Hepatocyte (in vitro differentiated cells): ENCODE results near the gene LST1. TPM values are rescaled to one million over a fixed set of nuclear protein-coding genes. Genes with fewer than 3 reads are reported as not detected.

Experiments used
- DNase-seq: peaks from one replicate; pipeline ENCODE4 v3.0.0-alpha.2; 2016; ENCODE audit warnings: low spot score
- H2AFZ ChIP-seq: fragments of 200-600 bp; sonication (generic); 2 replicates; pipeline ENCODE4 v1.6.0; 2016; ENCODE audit warnings: antibody characterized with exemption, mild to moderate bottlenecking
- H3K27ac ChIP-seq: fragments of 200-600 bp; sonication (generic); 2 replicates; pipeline ENCODE4 v1.5.1; 2016; ENCODE audit warnings: mild to moderate bottlenecking
- H3K27me3 ChIP-seq: fragments of 200-600 bp; sonication (generic); 2 replicates; pipeline ENCODE4 v1.6.1; 2016
- H3K36me3 ChIP-seq: fragments of 200-600 bp; sonication (generic); replicated peaks from 2 replicates; pipeline ENCODE4 v1.5.1; 2016; ENCODE audit warnings: low read depth; ENCODE audit not compliant: insufficient read depth
- H3K4me1 ChIP-seq: fragments of 200-600 bp; sonication (generic); 2 replicates; pipeline ENCODE4 v1.5.1; 2016; ENCODE audit warnings: mild to moderate bottlenecking, moderate library complexity; ENCODE audit not compliant: insufficient read depth
- H3K4me2 ChIP-seq: fragments of 200-600 bp; sonication (generic); 2 replicates; pipeline ENCODE4 v1.6.0; 2016
- H3K4me3 ChIP-seq: fragments of 200-600 bp; sonication (generic); 2 replicates; pipeline ENCODE4 v1.5.1; 2016; ENCODE audit warnings: mild to moderate bottlenecking
- H3K79me2 ChIP-seq: fragments of 200-600 bp; sonication (generic); 2 replicates; pipeline ENCODE4 v1.6.0; 2017; ENCODE audit warnings: mild to moderate bottlenecking
- H3K9me2 ChIP-seq: fragments of 200-600 bp; sonication (generic); replicated peaks from 2 replicates; pipeline ENCODE4 v1.6.0; 2017; ENCODE audit warnings: mild to moderate bottlenecking; ENCODE audit not compliant: insufficient read depth
- H3K9me3 ChIP-seq: fragments of 200-600 bp; sonication (generic); 2 replicates; pipeline ENCODE4 v1.5.1; 2016; ENCODE audit warnings: low read depth, mild to moderate bottlenecking
- H4K20me1 ChIP-seq: fragments of 200-600 bp; sonication (generic); 2 replicates; pipeline ENCODE4 v1.6.0; 2016; ENCODE audit warnings: mild to moderate bottlenecking; ENCODE audit not compliant: insufficient read depth, poor library complexity, severe bottlenecking
- EZH2 ChIP-seq: fragments of 200-600 bp; sonication (generic); IDR thresholded peaks from 2 replicates; pipeline ENCODE4 v1.6.1; 2016; ENCODE audit warnings: antibody characterized with exemption, mild to moderate bottlenecking, borderline replicate concordance
- EZH2phosphoT487 ChIP-seq: fragments of 200-600 bp; sonication (generic); IDR thresholded peaks from one replicate; pipeline ENCODE4 v1.6.1; 2018; ENCODE audit warnings: antibody characterized with exemption, mild to moderate bottlenecking, low read depth, moderate library complexity; ENCODE audit not compliant: unreplicated experiment, severe bottlenecking
- WGBS: methylation state at CpG from one replicate; pipeline ENCODE4 v1.1.6; 2016; ENCODE audit warnings: low lambda C conversion rate; ENCODE audit errors: missing lambda C conversion rate; 5-methylcytosine and 5-hydroxymethylcytosine counted together
- polyA plus RNA-seq: library from polyadenylated mRNA; unstranded; fragments of >200 nt; fragmentation: Nextera tagmentation; extraction: Ambion mirVana; gene quantifications from 2 replicates; pipeline ENCODE4 v1.2.1, GENCODE V29; 2016
- total RNA-seq: library from RNA; depleted of rRNA; stranded (reverse); fragments of >200 nt; gene quantifications from 2 replicates; pipeline ENCODE4 v1.2.3, GENCODE V29; 2014
- TF ChIP-seq, protein P1 (sequence below): fragments of 200-600 bp; sonication (generic); IDR thresholded peaks from 2 replicates; pipeline ENCODE4 v1.5.1; 2016; ENCODE audit warnings: antibody characterized with exemption, mild to moderate bottlenecking; ENCODE audit not compliant: poor library complexity

LST1 gene
- total and polyA plus RNA-seq, 2 experiments from 2014 or later = 2.4 TPM; not detected in 1

DNA sequence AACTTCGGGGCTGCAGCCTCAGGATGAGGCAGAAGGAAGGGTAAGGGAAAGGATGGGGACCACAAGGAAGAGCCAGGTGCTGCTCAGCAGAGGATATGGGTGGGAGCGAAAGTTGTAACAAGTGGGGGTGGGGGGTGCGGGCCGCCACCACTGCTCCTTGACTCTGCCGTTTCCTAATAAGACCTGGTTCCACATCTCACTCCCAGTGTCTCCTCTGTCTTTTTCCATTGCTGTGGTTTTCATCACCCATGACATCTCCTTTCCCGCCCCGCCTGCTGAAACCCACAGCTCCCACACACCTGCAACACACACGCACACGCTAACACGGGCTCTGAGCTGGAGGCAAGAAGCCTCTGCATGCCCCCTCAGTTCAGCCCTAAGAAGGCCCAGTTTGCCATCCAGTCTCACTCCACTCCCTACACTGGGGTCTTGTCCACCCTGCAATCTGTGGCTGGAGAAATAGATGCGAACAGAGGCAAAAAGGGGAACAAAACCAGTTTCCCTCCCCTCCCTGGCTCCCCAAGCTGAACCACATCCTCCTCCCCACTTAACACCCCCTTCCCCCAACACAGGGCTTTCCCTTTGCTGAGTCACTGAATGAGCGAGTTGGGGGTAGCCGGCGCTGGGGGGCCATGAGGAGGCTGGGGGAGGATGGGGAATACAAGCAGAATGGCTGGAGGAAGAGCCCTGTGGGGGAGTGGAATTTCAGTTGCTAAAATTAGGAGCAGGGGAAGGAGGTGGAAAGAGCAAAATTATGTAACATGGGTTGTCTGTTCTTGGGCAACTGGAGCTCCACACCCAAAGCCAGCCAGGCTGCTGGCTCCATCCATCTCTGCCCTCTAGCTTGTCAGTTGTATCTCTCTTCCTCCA, 27.2 kb upstream of the LST1 start:
- Histone ChIP-seq H3K36me3 (no peaks in the 10 kb centered on the region), H3K27ac (no peak overlapping the region), H2AFZ (no peak overlapping the region), H3K4me2 (no peak overlapping the region), H3K9me2 (no peaks in the 10 kb centered on the region), H3K4me1 (no peaks in the 10 kb centered on the region), H4K20me1 (no peaks in the 10 kb centered on the region), H3K79me2 (peaks cover 5% of the 10 kb centered on the region), H3K27me3 (no peaks in the 10 kb centered on the region), H3K9me3 (no peaks in the 10 kb centered on the region), H3K4me3 (no peak overlapping the region)
- 96% methylated on average over 13 of the region's 14 CpGs for WGBS
- DNase-seq = no peak
- TF ChIP-seq EZH2 = no peak

DNA sequence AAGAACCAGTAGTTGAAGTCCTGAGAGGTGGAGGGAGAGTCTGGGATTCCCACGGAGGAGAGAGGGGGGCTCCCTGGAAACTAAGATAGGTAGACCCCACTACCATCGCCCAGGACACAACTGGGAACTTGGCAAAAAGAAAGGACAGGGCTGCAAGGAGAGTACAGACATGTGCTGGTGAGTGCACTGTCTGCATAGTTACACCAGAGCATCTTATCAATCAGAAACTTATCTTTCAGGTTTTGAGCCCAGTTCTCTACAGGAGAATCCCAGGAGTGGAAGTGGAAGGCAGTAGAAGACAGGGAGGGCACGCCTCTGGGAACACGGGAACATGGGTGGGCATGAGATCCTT, 26.5 kb upstream of the LST1 start:
- no peaks in the 10 kb centered on the region for H3K4me1 ChIP-seq
- TF ChIP-seq, protein P1, sequence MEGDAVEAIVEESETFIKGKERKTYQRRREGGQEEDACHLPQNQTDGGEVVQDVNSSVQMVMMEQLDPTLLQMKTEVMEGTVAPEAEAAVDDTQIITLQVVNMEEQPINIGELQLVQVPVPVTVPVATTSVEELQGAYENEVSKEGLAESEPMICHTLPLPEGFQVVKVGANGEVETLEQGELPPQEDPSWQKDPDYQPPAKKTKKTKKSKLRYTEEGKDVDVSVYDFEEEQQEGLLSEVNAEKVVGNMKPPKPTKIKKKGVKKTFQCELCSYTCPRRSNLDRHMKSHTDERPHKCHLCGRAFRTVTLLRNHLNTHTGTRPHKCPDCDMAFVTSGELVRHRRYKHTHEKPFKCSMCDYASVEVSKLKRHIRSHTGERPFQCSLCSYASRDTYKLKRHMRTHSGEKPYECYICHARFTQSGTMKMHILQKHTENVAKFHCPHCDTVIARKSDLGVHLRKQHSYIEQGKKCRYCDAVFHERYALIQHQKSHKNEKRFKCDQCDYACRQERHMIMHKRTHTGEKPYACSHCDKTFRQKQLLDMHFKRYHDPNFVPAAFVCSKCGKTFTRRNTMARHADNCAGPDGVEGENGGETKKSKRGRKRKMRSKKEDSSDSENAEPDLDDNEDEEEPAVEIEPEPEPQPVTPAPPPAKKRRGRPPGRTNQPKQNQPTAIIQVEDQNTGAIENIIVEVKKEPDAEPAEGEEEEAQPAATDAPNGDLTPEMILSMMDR = no peak
- TF ChIP-seq EZH2 = no peak
- TF ChIP-seq EZH2phosphoT487 = no peak
- no peaks in the 10 kb centered on the region for H3K27me3 ChIP-seq
- no peak overlapping the region for H3K27ac ChIP-seq
- no peak overlapping the region for H2AFZ ChIP-seq
- no peaks in the 10 kb centered on the region for H3K79me2 ChIP-seq
- H3K9me3 ChIP-seq = no peaks in the 10 kb centered on the region
- no peak overlapping the region for H3K4me3 ChIP-seq
- no peak overlapping the region for H3K4me2 ChIP-seq
- DNase-seq = no peak
- no peaks in the 10 kb centered on the region for H3K9me2 ChIP-seq
- H4K20me1 ChIP-seq = no peaks in the 10 kb centered on the region
- H3K36me3 ChIP-seq = no peaks in the 10 kb centered on the region
- WGBS = 98% methylated on average over 3 of the region's 4 CpGs

DNA sequence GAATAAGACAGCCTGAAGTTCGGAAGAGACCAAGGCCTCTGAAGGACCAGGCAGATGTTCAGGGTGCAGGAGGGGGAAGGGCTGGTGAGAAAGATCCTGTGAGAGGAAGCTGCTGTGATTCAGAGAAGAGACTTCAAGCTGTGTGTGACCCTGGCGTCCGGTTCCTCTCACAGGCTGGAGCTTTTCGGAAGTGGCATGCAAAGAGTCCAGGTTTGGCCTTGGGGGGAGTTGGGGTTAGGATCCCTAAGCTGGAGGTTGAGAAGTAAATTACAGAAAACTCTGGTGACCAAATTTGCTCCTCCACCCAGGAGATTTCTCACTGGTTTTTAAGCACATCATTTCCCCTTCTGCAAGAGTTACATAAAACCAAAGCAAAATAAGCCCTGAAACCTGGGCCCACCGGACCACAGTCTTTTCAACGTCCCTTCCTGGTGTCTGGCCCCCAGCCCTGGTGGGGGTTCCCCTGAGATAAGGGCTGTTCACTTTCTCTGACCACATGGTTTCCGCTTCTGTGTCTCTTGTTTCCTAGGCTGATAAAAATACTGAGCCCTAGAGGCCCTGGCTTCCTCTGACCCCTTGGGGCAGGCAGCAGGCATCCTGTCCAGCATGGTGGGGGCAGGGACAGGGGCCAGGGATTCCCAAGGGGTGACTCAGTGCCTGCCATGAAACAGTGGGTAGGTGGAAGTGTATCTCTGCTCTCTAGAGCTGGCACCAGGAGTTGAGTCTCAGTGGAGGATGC, 25.9 kb upstream of the LST1 start:
- Histone ChIP-seq H3K9me3 (no peaks in the 10 kb centered on the region), H3K79me2 (no peaks in the 10 kb centered on the region), H2AFZ (no peak overlapping the region), H4K20me1 (no peaks in the 10 kb centered on the region), H3K36me3 (no peaks in the 10 kb centered on the region), H3K4me3 (no peak overlapping the region), H3K27me3 (no peaks in the 10 kb centered on the region), H3K4me1 (no peaks in the 10 kb centered on the region), H3K4me2 (no peak overlapping the region), H3K27ac (peak overlapping the region; percentile 34), H3K9me2 (no peaks in the 10 kb centered on the region)
- 72% methylated on average over 7 of the region's 7 CpGs for WGBS
- peak; percentile 51 for DNase-seq
- TF ChIP-seq, protein P1 = no peak
- TF ChIP-seq EZH2phosphoT487 (no peak), EZH2 (no peak)

DNA sequence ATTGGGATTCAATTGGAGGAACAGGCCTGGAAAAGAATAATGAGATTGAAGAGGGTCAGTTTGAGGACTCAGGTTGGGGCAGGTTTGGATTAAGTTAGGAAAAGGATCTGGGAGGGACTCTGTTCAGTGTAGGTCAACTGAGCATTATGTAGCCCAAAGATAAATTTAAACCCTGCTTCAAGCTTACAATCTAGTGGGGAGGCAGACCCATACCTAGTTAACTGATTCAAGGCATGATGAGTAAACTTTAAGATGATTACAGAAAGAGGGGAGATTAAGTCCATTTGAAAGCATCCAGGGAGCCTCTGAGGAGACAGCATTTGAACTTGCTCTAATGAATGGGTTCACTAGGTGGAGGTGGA, 25.4 kb upstream of the LST1 start:
- no peak overlapping the region for H3K4me3 ChIP-seq
- H3K79me2 ChIP-seq = no peaks in the 10 kb centered on the region
- H3K27ac ChIP-seq = no peak overlapping the region
- TF ChIP-seq EZH2phosphoT487 = no peak
- TF ChIP-seq EZH2 = no peak
- TF ChIP-seq, protein P1 = no peak
- no peaks in the 10 kb centered on the region for H3K36me3 ChIP-seq
- H3K9me2 ChIP-seq = no peaks in the 10 kb centered on the region
- H3K9me3 ChIP-seq = no peaks in the 10 kb centered on the region
- no peaks in the 10 kb centered on the region for H4K20me1 ChIP-seq
- H3K27me3 ChIP-seq = no peaks in the 10 kb centered on the region
- H3K4me1 ChIP-seq = no peaks in the 10 kb centered on the region
- no peak overlapping the region for H3K4me2 ChIP-seq
- no peak overlapping the region for H2AFZ ChIP-seq
- DNase-seq = no peak
